GM18868 (cell line): ENCODE data around the gene BAD.
"Not testable (repeated sequence)": the region's sequence is repeated elsewhere in the genome, so short reads cannot be mapped to it uniquely, and the experiment has no call there.

Experiments
- ATAC-seq: cut with Tn5 transposase; IDR thresholded peaks from one replicate; pipeline ENCODE4 v1.9.1; 2021; ENCODE audit warnings: mild to moderate bottlenecking, moderate library complexity; ENCODE audit not compliant: unreplicated experiment

BAD gene

GRCh38 chr11:64246871-64247728 is 37.4 kb downstream of the BAD start, which contains the start of gene PPP1R14B:
PPP1R14B (minus strand) TSS chr11:64246943; CDS start chr11:64246673, 270 bp downstream.
- no peak for ATAC-seq

GRCh38 chr11:64246621-64246870 is 37.9 kb downstream of the BAD start:
- not testable (repeated sequence) for ATAC-seq

- ATAC-seq: no peak
These were observed 38.5 kb downstream of the BAD start for GRCh38 chr11:64245797-64246620.

- no peak for ATAC-seq
These were observed 39.1 kb downstream of the BAD start for GRCh38 chr11:64245401-64245796.

- ATAC-seq: no peak
These were observed 39.5 kb downstream of the BAD start for GRCh38 chr11:64244966-64245365.

- no peak for ATAC-seq
These were observed 40.4 kb downstream of the BAD start for GRCh38 chr11:64244107-64244506.

- no peak for ATAC-seq
These were observed 41.1 kb downstream of the BAD start for GRCh38 chr11:64243236-64243854.

GRCh38 chr11:64241491-64242374 is 42.7 kb downstream of the BAD start:
- ATAC-seq: peak; percentile 1

GRCh38 chr11:64241241-64241490 is 43.3 kb downstream of the BAD start:
- ATAC-seq: peak; percentile 76

- ATAC-seq: peak; percentile 47
These were observed 43.8 kb downstream of the BAD start, which contains the start of gene FKBP2 for GRCh38 chr11:64240435-64241240. FKBP2 (plus strand) TSS chr11:64241095; CDS start chr11:64242388, 1,293 bp downstream.

GRCh38 chr11:64239662-64240434 is 44.6 kb downstream of the BAD start:
- no peak for ATAC-seq

- ATAC-seq: no peak
These were observed 45.5 kb downstream of the BAD start for GRCh38 chr11:64238999-64239398.

GRCh38 chr11:64238076-64238475 is 46.4 kb downstream of the BAD start:
- ATAC-seq: no peak

GRCh38 chr11:64237484-64237951 is 46.9 kb downstream of the BAD start:
- ATAC-seq: no peak

GRCh38 chr11:64235437-64236161 is 48.9 kb downstream of the BAD start:
- no peak for ATAC-seq

GRCh38 chr11:64234647-64235379 is 49.7 kb downstream of the BAD start:
- peak; percentile 37 for ATAC-seq

- peak; percentile 54 for ATAC-seq
These were observed 50.4 kb downstream of the BAD start, which contains the start of gene VEGFB for GRCh38 chr11:64233913-64234586. VEGFB (plus strand) TSS chr11:64234584; CDS start chr11:64234834, 250 bp downstream.
